ENCODE data around the gene C2CD2. TPM values are rescaled to one million over a fixed set of nuclear protein-coding genes. Genes with fewer than 3 reads are reported as not detected.
A peak's percentile ranks its signal among the peaks of the same experiment; 100 is the strongest.

The C2CD2 gene
- total RNA-seq, 4 donors from 2014 or later = 39.4 to 79.5 (median 49.4) TPM

DNA sequence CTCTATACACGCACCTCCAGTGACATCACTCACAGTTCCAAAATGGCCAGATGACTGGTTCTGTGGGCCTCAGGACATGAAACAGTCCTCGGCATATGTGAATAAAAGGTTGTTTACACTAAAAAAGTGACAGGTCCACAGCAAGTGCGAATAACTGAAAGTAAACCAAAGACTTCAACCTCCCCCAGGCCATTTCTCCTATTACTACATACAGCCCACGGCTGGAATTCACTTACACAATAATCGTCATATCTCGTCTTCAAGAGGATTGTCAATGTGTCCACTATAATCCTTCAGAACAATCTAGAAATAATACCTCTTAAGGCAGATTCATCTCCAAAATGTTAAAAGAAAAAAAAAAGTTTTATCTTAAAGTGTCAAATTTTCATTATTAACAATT is 72.8 kb downstream of the C2CD2 start:
- TF ChIP-seq POLR2A (IDR thresholded peaks at IDR 0.05) = no peak
- TF ChIP-seq, protein P1, sequence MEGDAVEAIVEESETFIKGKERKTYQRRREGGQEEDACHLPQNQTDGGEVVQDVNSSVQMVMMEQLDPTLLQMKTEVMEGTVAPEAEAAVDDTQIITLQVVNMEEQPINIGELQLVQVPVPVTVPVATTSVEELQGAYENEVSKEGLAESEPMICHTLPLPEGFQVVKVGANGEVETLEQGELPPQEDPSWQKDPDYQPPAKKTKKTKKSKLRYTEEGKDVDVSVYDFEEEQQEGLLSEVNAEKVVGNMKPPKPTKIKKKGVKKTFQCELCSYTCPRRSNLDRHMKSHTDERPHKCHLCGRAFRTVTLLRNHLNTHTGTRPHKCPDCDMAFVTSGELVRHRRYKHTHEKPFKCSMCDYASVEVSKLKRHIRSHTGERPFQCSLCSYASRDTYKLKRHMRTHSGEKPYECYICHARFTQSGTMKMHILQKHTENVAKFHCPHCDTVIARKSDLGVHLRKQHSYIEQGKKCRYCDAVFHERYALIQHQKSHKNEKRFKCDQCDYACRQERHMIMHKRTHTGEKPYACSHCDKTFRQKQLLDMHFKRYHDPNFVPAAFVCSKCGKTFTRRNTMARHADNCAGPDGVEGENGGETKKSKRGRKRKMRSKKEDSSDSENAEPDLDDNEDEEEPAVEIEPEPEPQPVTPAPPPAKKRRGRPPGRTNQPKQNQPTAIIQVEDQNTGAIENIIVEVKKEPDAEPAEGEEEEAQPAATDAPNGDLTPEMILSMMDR (IDR thresholded peaks at IDR 0.05) = no peak

DNA sequence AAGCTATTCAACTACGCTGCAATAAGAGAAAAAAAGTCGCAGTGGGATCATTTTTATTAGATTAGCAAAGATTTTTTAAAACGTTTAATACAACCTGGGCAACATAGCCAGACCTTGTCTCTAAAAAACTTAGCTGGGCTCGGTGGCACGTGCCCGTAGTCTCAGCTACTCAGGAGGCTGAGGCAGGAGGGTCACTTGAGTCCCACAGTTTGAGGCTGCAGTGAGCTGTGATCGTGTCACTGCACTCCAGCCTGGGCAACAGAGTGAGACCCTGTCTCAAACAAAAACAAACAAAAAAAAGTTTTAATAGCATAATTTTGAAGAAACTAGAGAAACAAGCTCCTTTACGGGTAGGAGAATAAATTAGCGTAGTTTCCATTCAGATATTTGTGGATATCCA is 73.7 kb downstream of the C2CD2 start:
- intact Hi-C loops (cut with DNase I; ENCODE audit: low total_unique reads) = loop anchor here (10.0 kb wide), 1 partner anchor 235 kb away; no protein-coding TSS in a partner anchor
- WGBS, 2 donors = 88 to 90% methylated on average over 9 of the region's 9 CpGs
- DNase-seq (ENCODE audit: low spot score in 2 of 2) = no peak
- no peak overlapping the region for H3K4me3 ChIP-seq (ENCODE audit: low read depth, poor library complexity, severe bottlenecking)
- TF ChIP-seq POLR2A (IDR thresholded peaks at IDR 0.05) = no peak
- TF ChIP-seq, protein P1 (IDR thresholded peaks at IDR 0.05) = no peak

More for the DNA sequence above, 72.8 kb downstream of the C2CD2 start:
- no peak for DNase-seq (ENCODE audit: low spot score in 2 of 2)
- intact Hi-C loops (cut with DNase I; ENCODE audit: low total_unique reads) = loop anchor here (10.0 kb wide), 1 partner anchor 234 kb away; no protein-coding TSS in a partner anchor
- 91 to 96% methylated on average over 6 of the region's 6 CpGs for WGBS, 2 donors
- H3K4me3 ChIP-seq (ENCODE audit: low read depth, poor library complexity, severe bottlenecking) = no peak overlapping the region

GRCh38 chr21:41879190-41879998 is 74.4 kb downstream of the C2CD2 start, which contains the start of gene PRDM15:
Gene PRDM15 (minus strand): TSS chr21:41879344. CDS start chr21:41860363, 18,981 bp downstream.
- TF ChIP-seq, protein P1 (IDR thresholded peaks at IDR 0.05) = no peak
- TF ChIP-seq POLR2A (IDR thresholded peaks at IDR 0.05) = no peak
- intact Hi-C loops (cut with DNase I; ENCODE audit: low total_unique reads) = no loop called here
- 1 to 5% methylated on average over 25 to 52 of the region's 89 CpGs for WGBS, 2 donors
- DNase-seq (ENCODE audit: low spot score in 2 of 2) = peak; percentile 71 to 96
- peak within 1 kb of the TSS; percentile 75 for H3K4me3 ChIP-seq (ENCODE audit: low read depth, poor library complexity, severe bottlenecking)

DNA sequence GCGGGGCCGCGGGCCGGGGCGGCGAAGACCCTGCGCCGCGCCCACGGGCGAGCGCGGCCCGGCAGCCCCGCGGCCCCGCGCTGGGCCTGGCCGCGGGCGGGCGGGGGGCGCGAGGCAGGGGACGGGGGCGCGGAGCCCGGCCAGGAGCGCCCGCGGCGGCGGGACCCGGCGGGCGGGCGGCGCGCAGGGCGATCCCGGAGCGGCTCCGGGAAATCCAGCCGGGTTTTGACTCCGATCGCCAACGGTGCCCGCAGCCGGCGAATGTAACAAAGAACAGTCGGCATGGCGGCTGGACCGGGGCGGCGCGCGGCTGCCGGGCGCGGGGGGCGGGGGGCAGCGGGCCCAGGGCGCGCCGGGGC is 75.0 kb downstream of the C2CD2 start:
- TF ChIP-seq, protein P1 (IDR thresholded peaks at IDR 0.05) = no peak
- TF ChIP-seq POLR2A (IDR thresholded peaks at IDR 0.05) = no peak
- intact Hi-C loops (cut with DNase I; ENCODE audit: low total_unique reads) = no loop called here
- 0% methylated on average over 13 of the region's 65 CpGs; no CpG with 5 or more reads in 1 of the 2 donors for WGBS, 2 donors
- peak; percentile 74 to 95 for DNase-seq (ENCODE audit: low spot score in 2 of 2)
- peak overlapping the region; percentile 75 for H3K4me3 ChIP-seq (ENCODE audit: low read depth, poor library complexity, severe bottlenecking)

- intact Hi-C loops (cut with DNase I; ENCODE audit: low total_unique reads) = no loop called here
- H3K4me3 ChIP-seq (ENCODE audit: low read depth, poor library complexity, severe bottlenecking) = peak overlapping the region; percentile 75
- 1 to 2% methylated on average over 32 to 36 of the region's 48 CpGs for WGBS, 2 donors
- TF ChIP-seq, protein P1 (IDR thresholded peaks at IDR 0.05) = no peak
- no peak for TF ChIP-seq POLR2A (IDR thresholded peaks at IDR 0.05)
- no peak for DNase-seq (ENCODE audit: low spot score in 2 of 2)
Measured at GRCh38 chr21:41877901-41878830, 75.7 kb downstream of the C2CD2 start.
